GM12873 (cell line): ENCODE measurements around the gene OR2A12.

Source experiments
- TF ChIP-seq, protein P1 (sequence below): IDR thresholded peaks from 2 replicates; pipeline ENCODE4 v1.5.1; 2012; ENCODE audit warnings: low read depth, mild to moderate bottlenecking, moderate library complexity, low read length, control low read depth; ENCODE audit not compliant: insufficient read depth; ENCODE audit errors: missing control alignments

Gene OR2A12

DNA sequence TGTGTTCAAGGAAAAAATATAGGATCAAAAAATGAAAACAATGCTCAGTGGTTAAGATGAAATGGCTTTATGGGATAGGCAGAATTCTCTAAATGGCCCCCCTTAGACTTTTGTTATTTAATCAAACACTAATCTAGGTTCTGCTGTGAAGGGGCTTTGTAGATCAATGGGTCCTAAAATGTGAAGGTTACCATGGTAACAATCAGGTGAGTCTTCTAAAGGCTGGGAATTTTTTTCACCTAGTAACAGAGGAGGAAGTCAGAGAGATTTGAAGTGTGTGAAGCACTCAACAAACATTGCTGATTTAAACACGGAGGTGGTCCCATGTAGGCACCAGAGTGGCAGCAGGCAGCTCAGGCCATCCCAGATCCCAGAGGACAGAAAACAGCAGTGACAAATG, 48.0 kb downstream of the OR2A12 start:
- TF ChIP-seq, protein P1, sequence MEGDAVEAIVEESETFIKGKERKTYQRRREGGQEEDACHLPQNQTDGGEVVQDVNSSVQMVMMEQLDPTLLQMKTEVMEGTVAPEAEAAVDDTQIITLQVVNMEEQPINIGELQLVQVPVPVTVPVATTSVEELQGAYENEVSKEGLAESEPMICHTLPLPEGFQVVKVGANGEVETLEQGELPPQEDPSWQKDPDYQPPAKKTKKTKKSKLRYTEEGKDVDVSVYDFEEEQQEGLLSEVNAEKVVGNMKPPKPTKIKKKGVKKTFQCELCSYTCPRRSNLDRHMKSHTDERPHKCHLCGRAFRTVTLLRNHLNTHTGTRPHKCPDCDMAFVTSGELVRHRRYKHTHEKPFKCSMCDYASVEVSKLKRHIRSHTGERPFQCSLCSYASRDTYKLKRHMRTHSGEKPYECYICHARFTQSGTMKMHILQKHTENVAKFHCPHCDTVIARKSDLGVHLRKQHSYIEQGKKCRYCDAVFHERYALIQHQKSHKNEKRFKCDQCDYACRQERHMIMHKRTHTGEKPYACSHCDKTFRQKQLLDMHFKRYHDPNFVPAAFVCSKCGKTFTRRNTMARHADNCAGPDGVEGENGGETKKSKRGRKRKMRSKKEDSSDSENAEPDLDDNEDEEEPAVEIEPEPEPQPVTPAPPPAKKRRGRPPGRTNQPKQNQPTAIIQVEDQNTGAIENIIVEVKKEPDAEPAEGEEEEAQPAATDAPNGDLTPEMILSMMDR: no peak

DNA sequence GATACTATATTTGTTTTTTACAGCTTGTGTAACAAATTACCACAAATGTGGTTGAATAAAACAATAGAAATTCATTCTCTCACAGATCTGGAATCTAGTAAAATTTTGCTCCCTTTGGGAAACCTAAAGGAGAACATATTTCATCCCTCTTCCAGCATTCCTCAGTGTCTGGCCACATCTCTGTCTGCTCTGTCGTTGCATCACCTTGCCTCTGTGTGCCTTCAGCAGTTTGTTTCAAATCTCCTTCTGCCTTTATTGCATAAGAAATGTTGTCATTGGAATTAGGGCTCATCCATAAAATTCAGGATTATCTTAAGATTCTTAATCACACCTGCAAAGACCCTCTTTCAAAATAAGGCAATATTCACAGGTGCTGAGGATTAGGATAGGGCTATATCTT, 51.4 kb downstream of the OR2A12 start:
- TF ChIP-seq, protein P1: no peak

- TF ChIP-seq, protein P1: no peak
These were observed 56.1 kb downstream of the OR2A12 start for GRCh38 chr7:144142187-144142586.

DNA sequence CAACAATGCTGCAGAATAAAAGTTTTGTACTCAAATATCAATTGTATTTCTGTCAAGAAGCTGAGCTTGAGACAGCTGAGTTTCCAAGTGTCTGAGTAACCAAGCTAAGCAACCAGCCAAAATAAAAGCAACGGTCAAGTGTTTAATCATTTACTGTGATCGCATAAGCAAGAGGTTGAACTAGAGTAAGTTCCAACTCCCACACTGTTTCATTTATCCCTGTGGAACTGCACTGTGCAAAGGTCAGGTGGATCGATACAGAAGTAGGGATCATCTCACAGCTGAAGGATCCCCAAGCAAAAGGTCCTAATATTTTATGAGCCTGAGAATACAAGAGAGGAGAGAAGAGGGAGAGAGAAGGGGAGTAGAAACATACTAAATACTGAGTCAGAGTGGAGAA, 58.3 kb downstream of the OR2A12 start:
- TF ChIP-seq, protein P1: no peak

GRCh38 chr7:144148224-144148827, 62.2 kb downstream of the OR2A12 start:
- TF ChIP-seq, protein P1: no peak
